ENCODE data around the gene PDZD2.
"Not testable (repeated sequence)": the region's sequence is repeated elsewhere in the genome, so short reads cannot be mapped to it uniquely, and the experiment has no call there.

Gene PDZD2

DNA sequence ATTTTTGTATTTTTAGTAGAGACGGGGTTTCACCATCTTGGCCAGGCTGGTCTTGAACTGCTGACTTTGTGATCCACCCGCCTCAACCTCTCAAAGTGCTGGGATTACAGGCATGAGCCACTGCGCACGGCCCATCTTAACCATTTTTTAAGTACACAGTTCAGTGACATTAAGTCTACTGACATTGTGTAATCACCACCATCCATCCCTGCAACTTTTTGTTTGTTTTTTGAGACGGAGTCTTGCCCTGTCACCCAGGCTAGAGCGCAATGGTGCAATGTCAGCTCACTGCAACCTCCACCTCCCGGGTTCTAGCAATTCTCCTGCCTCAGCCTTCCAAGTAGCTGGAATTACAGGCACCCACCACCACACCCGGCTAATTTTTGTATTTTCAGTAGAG lies 480.0 kb downstream of the PDZD2 start:
- DNase-seq = not testable (repeated sequence)

- DNase-seq = no peak
Observed at GRCh38 chr5:32123058-32123805, 484.3 kb downstream of the PDZD2 start.

DNA sequence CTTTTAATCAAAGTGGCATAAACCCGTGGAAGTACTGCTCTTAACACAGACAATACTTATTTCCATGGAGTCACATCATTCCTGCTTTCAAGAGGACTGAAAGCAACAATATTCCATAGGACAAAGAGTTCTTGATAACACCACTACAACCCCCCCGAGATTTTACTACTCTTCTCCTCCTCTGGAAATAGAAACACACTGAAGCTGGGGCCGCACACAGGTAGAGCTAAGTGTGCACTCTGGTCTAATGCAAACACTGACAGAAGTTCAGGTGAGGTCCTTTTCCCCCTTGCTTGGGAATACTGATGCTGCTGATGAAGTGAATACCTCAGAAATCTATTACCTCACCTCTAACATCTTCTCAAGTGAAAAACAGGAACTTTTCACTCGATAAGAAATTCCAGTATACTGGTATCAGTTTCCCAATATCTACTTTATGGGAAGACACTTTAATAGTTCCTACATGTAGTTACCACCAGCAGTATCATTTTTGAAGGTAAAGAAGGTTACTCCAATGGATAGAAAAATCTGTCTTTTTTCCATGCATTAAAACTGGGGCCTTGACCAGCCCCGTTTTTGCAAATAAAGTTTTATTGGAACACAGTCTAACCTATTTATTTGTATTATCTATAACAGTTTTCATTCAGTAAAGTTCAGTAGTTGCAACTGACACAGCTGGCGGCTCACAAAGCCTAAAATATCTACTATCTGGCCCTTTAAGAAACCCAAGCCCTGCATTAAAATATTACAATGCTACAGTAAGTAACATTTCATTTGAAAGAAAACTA lies 485.2 kb downstream of the PDZD2 start:
- no peak for DNase-seq

DNA sequence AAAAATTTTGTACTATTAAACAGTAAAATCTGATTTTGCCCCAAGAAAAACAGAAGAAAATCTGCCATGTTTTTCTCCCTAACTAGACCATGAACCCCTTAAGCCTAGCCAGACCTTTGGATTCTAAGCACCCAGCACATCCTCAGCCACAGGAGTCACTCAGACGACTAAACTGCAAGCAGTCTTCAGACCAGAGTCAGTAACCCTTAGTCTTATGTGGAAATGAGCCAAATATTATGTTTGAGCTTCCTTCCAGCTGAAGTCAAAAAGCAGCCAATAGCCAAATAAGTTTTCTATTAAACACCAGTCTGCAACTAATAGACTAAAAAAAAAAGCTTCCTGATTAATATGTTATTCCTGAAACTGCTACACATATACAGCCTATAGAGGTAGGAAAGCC lies 487.8 kb downstream of the PDZD2 start:
- DNase-seq = no peak

DNA sequence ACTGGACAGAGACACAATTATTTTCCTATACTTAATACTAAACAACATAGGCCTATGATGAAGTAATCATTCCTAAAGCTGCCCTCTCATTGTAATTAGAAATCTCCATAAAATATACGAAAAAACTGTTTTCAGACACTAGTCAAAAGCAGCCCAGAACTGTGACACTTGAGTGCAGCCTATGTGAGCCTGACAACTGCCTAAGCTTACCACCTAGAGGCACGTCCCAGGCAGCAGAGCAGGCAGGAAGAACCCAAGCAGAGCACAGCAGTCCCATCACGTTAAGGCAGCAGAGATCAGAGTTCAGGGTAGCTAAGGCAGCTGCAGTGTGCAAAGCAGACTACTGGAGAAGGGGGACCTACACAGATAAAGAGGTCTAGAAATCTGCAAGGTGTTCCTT lies 488.8 kb downstream of the PDZD2 start:
- DNase-seq = no peak

GRCh38 chr5:32129074-32129598 lies 490.2 kb downstream of the PDZD2 start:
- peak; percentile 13 for DNase-seq

DNA sequence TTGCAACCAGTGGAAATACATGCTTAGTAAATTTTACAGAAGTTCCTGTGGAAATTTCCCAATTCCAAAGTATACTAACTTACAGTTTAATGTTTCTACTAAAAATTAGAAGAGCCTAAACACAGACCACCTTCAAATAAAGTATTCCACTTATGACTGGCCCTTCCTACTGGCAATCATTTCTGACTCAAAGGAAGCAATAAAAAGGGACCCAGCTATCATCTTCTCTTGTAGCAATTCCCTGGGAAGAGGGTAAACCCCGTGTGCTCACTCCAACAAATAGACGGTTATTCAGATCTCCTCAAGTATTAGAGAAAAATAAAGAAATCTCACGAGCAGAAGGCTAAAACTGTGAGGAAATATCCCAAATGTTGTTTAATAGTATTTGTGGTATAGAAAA lies 491.9 kb downstream of the PDZD2 start:
- no peak for DNase-seq

- DNase-seq = no peak
Observed at GRCh38 chr5:32131604-32132003, 492.7 kb downstream of the PDZD2 start.

DNA sequence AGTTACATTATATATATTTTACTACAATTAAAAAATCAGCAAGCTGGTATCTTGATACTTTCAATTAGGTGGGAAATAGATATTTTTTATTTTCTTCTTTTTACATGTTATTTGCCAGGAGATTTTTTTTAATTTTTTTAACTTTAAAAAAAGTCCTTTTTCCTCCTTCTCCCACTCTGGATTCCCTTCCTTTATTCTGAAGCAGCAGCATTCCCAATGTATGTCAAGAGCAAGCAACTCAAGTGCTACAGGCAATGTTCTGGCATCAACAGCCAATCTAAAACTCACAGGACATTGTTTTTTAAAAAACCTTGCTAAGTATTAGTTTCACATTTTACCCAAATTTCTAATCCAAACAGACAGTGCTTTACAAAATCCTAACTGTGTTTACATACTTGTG lies 493.8 kb downstream of the PDZD2 start:
- no peak for DNase-seq

DNA sequence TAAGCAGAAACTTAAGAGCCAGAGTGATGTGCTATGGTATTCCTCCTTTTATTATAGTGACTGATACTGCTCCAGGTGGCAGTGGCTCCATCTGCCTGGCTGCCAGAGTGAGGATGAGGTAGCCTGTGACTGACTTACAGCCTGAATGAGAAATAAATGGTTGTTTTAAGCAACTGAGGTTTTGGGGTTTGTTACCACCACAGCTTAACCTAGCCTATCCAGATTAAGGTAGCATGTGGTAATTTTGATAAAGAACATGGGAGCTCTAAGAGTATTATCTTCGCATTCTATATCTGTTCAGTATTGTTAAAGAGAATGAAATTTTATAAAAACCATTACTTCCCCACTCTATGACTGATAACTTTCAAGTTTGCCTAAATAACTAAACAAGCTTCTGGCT lies 496.2 kb downstream of the PDZD2 start:
- no peak for DNase-seq

DNA sequence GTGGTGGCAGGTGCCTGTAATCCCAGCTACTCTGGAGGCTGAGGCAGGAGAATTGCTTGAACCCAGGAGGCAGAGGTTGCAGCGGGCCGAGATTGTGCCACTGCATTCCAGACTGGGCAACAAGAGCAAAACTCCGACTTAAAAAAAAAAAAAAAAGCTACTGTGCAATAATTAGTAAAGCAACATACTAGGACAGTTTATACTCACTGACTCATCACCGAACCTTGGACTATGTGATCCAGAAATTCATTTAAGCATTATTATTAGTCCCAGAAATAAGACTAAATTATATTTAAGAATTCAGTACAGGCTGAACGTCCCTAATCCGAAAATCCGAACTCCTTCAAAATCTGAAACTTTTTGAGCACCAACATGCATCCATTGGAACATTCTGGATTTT lies 497.4 kb downstream of the PDZD2 start:
- DNase-seq = no peak

DNA sequence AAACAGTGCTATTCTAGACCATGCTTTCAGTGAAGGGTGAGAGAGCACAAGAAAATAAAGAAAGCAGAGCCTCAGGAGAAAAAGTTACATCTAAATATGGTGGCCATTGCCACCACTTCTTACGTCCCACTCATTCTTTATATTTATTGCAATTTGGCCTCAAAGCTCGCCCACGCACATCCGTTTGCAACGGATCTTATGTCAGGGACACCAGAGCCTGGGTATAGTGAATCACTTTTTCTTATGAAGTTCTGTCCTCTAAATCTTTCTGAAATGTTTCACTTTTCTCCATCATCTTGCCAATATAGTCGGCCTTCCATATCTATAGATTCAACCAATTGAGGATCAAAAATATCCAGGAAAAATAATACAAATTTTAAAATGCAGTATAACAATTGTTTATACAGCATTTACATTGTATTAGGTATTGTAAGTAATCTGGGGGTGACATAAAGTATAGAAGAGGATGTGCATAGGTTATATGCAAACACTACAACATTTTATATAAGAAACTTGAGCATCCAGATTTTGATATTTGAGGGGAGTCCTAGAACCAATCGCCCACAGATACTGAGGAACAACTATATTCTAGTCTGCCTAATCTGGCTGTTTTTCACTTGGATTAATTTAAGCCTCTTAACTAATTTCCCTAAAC lies 500.0 kb downstream of the PDZD2 start:
- DNase-seq = peak; percentile 72

DNA sequence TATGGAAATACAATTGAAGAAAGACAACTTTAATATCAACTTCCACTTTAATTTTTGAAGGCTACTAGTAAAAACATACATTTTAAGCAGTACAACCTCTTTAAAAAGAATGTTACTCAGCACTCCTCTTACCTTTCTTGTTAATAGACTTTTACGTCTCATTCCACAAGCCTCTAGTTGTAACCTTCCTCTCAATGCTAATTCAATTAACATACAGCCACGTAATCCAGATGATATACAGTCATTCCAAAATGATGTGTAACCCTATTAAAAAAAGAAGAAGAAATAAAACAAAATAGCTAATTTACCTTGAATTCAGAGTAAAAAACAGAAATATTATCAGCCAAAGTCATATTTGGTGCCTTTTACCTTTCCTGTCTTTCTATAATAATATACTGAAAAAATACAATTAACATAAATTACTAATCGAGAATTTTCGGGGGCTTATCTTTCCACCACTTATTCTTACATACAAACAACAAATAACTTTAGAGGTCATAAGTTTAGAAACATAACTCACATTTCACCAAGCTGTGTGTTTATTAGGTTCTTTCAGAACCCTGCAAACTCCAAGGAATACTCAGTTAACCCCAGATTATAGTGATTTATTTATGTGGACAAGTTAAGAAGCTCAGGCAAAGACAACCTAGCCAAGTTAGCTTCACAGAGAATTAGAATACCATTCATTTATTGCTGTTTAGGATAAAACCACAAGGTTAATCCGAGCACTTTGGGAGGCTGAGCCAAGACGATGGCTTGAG lies 504.9 kb downstream of the PDZD2 start:
- DNase-seq = no peak

DNA sequence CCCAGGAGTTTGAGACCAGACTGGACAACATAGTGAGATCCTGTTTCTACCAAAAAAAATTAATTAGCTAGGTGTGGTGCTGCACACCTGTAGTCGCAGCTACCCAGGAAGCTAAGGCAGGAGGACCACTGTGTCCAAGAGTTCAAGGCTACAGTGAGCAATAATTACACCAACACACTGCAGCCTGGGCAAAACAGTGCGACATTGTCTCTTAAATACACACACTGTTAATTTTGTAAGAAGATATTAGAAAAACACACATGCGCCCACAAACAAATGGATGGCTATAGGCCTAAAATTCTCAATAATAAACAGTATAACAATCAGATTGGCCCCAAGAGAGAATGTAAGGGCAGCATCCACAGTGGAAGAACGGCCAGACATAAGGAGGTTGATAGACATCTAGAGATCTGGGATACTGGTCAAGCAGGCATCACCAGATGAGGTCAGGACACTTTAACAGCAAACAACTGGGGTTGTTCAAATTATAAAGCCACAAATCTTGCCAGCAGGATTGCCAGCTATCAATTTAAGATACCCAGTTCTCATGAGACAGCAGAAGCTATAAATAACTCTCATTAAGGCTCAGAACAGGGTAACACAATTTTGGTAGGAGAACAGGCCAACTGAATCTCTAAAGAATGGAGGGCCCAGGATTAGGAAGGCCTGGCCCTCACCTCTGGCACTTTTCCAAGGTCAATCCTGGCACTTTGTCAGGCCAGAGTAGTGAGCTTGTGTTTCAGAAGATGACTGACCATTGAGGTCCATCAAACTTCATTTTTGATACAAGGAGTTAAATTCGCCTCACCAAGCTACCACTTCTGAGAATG lies 505.7 kb downstream of the PDZD2 start:
- no peak for DNase-seq

- DNase-seq = no peak
Observed at GRCh38 chr5:32145378-32145777, 506.4 kb downstream of the PDZD2 start.

GRCh38 chr5:32147236-32147635 lies 508.3 kb downstream of the PDZD2 start:
- no peak for DNase-seq

GRCh38 chr5:32147959-32148358 lies 509.0 kb downstream of the PDZD2 start:
- DNase-seq = no peak

DNA sequence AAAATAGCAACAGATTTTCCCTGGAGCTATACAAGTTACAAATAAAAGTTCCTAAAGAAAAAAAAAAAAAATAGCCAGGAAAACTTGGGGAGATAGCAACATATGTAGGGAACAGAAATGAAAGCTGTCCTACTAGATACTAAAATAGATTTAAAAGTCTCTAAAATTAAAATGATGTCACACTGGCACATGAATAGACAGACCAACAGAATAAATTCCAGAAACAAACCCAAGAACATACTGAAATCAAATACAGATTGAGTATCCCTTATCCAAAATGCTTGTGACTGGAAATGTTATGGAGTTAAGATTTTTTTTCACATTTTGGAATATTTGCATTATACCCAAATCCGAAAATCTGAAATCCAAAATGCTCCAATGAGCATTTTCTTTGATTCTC lies 511.4 kb downstream of the PDZD2 start:
- DNase-seq = no peak

GRCh38 chr5:32151198-32151597 lies 512.3 kb downstream of the PDZD2 start:
- no peak for DNase-seq

- DNase-seq = no peak
Observed at GRCh38 chr5:32153723-32154122, 514.8 kb downstream of the PDZD2 start.

DNA sequence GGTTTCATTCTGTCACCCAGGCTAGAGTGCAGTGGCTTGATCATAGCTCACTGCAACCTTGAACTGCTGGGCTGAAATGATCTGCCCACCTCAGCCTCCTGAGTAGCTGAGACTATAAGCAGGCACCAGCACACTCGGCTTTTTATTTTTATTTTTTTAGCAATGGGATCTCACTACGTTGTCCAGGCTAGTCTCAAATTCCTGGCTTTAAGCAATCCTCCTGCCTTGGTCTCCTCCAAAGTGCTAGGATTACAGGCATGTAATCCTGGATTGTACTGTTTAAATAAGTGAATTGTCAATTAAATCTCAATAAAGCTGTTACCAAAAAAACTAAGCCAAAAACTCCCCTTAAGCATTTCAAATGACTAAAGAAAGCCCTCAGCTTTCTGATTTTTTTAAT lies 516.3 kb downstream of the PDZD2 start:
- no peak for DNase-seq

DNA sequence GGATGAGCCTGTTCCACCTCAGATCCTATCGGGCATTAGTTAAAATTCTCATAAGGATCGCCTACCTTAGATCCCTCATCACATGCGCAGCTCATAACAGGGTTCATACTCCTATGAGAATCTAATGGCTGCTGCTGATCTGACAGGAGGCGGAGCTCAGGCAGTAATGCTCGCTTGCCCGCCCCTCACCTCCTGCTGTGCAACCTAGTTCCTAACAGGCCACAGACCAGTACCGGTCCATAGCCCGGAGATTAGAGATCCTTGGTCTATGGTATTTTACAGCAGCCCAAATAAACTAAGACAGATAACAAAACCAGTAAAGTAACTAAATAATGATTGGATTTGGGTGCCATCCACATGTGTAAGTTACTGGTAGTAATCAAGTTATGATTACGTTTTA lies 517.7 kb downstream of the PDZD2 start:
- DNase-seq = no peak
